PFSK-1 (cell line): Measurements from ENCODE around the gene OMP.

Source experiments
- POLR2AphosphoS5 ChIP-seq: IDR thresholded peaks from 2 replicates; pipeline ENCODE4 v1.6.1; 2012; ENCODE audit warnings: low read depth, mild to moderate bottlenecking, control low read depth, low read length, moderate library complexity
- SIN3A ChIP-seq: IDR thresholded peaks from 2 replicates; pipeline ENCODE4 v1.6.1; 2012; ENCODE audit warnings: mild to moderate bottlenecking, low read length, moderate library complexity, borderline replicate concordance; ENCODE audit not compliant: insufficient read depth
- TF ChIP-seq, protein P1 (sequence below), 2 experiments: IDR thresholded peaks; 2 replicates each; pipeline versions ENCODE4 v1.6.1 to v1.8.0; 2011 to 2012; ENCODE audit warnings: low read depth in 2 of 2, low read length in 2 of 2, control low read depth in 1 of 2, inconsistent platforms in 1 of 2, mild to moderate bottlenecking in 1 of 2, moderate library complexity in 1 of 2; ENCODE audit not compliant: insufficient read depth in 1 of 2

DNA sequence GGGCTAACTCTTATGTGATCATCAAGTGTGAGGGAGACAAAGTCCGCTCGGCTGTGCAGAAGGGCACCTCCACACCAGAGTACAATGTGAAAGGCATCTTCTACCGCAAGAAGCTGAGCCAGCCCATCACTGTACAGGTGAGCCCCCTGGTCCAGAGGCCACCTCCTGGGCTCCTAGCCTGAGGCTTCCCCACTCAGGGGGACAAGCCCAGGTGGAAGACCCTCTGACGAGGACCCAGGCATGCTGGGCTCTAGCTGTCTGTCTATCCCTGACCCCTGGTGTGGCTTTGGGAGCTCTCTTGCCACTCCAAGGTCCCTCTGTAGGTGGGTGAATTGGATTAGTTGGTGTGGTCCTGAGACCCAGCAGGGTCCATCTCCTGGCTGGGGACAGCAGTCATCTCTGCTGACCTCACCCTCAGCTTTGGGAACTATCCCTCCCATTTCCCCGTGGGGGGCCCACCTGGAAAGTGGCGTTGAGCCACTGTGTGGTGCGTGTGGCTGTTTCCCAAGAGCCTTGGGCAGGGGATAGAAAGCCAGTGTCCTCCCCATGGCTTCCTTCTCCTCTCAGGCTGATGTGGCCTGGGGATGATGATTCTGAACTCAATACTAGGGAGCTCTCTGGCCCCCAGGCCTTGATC, 20.1 kb downstream of the OMP start:
- TF ChIP-seq POLR2AphosphoS5 (no peak), SIN3A (no peak)
- TF ChIP-seq, protein P1, sequence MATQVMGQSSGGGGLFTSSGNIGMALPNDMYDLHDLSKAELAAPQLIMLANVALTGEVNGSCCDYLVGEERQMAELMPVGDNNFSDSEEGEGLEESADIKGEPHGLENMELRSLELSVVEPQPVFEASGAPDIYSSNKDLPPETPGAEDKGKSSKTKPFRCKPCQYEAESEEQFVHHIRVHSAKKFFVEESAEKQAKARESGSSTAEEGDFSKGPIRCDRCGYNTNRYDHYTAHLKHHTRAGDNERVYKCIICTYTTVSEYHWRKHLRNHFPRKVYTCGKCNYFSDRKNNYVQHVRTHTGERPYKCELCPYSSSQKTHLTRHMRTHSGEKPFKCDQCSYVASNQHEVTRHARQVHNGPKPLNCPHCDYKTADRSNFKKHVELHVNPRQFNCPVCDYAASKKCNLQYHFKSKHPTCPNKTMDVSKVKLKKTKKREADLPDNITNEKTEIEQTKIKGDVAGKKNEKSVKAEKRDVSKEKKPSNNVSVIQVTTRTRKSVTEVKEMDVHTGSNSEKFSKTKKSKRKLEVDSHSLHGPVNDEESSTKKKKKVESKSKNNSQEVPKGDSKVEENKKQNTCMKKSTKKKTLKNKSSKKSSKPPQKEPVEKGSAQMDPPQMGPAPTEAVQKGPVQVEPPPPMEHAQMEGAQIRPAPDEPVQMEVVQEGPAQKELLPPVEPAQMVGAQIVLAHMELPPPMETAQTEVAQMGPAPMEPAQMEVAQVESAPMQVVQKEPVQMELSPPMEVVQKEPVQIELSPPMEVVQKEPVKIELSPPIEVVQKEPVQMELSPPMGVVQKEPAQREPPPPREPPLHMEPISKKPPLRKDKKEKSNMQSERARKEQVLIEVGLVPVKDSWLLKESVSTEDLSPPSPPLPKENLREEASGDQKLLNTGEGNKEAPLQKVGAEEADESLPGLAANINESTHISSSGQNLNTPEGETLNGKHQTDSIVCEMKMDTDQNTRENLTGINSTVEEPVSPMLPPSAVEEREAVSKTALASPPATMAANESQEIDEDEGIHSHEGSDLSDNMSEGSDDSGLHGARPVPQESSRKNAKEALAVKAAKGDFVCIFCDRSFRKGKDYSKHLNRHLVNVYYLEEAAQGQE (IDR thresholded peaks at IDR 0.05; ENCODE audit: insufficient read depth in 1 of 2, low read depth in 2 of 2, low read length in 2 of 2): no peak
